MM.1S (cell line): Measurements from ENCODE around the gene C17orf78.
"Not testable (repeated sequence)": the region's sequence is repeated elsewhere in the genome, so short reads cannot be mapped to it uniquely, and the experiment has no call there.

Experiments used
- DNase-seq: peaks from one replicate; pipeline ENCODE4 v3.0.0-alpha.2; 2015
- H2AFZ ChIP-seq: fragments of 300-600 bp; sonication (generic); 2 replicates; pipeline ENCODE4 v1.6.0; 2016; ENCODE audit warnings: antibody characterized with exemption, low read length
- H3F3A ChIP-seq: fragments of 300-600 bp; sonication (generic); 2 replicates; pipeline ENCODE4 v1.6.1; 2016; ENCODE audit warnings: mild to moderate bottlenecking, antibody characterized with exemption, low read length, moderate library complexity, mixed read lengths; ENCODE audit not compliant: insufficient read depth
- H3K27ac ChIP-seq: fragments of 300-600 bp; sonication (generic); 2 replicates; pipeline ENCODE4 v1.5.1; 2016; ENCODE audit warnings: mild to moderate bottlenecking, low read length
- H3K27me3 ChIP-seq: fragments of 300-600 bp; sonication (generic); replicated peaks from 2 replicates; pipeline ENCODE4 v1.6.0; 2016; ENCODE audit warnings: low read length; ENCODE audit not compliant: insufficient read depth
- H3K36me3 ChIP-seq: fragments of 300-600 bp; sonication (generic); replicated peaks from 2 replicates; pipeline ENCODE4 v1.6.1; 2016; ENCODE audit warnings: mild to moderate bottlenecking, low read length, mixed read lengths; ENCODE audit not compliant: insufficient read depth
- H3K4me1 ChIP-seq: fragments of 300-600 bp; sonication (generic); 2 replicates; pipeline ENCODE4 v1.6.1; 2016; ENCODE audit warnings: low read length, mixed read lengths
- H3K4me2 ChIP-seq: fragments of 300-600 bp; sonication (generic); 2 replicates; pipeline ENCODE4 v1.6.0; 2016; ENCODE audit warnings: low read depth, low read length
- H3K4me3 ChIP-seq: fragments of 300-600 bp; sonication (generic); 2 replicates; pipeline ENCODE4 v1.5.1; 2016; ENCODE audit warnings: low read length, mixed read lengths
- H3K79me2 ChIP-seq: fragments of 300-600 bp; sonication (generic); 2 replicates; pipeline ENCODE4 v1.6.1; 2016; ENCODE audit warnings: mixed run types, low read length, mixed read lengths
- H3K9ac ChIP-seq: fragments of 300-600 bp; sonication (generic); 2 replicates; pipeline ENCODE4 v1.6.1; 2016; ENCODE audit warnings: low read length, mixed read lengths
- H3K9me2 ChIP-seq: fragments of 300-600 bp; sonication (generic); replicated peaks from 2 replicates; pipeline ENCODE4 v1.6.1; 2016; ENCODE audit warnings: mild to moderate bottlenecking, low read length, mixed read lengths; ENCODE audit not compliant: insufficient read depth
- H3K9me3 ChIP-seq: fragments of 300-600 bp; sonication (generic); replicated peaks from 2 replicates; pipeline ENCODE4 v1.6.1; 2016; ENCODE audit warnings: mild to moderate bottlenecking, low read length, mixed read lengths; ENCODE audit not compliant: insufficient read depth
- H4K20me1 ChIP-seq: fragments of 300-600 bp; sonication (generic); 2 replicates; pipeline ENCODE4 v1.6.1; 2016; ENCODE audit warnings: mild to moderate bottlenecking, low read length, moderate library complexity, mixed read lengths; ENCODE audit not compliant: insufficient read depth
- EZH2 ChIP-seq: fragments of 300-600 bp; sonication (generic); optimal IDR thresholded peaks from 2 replicates; pipeline ENCODE3; 2017; ENCODE audit warnings: low read depth, mild to moderate bottlenecking, antibody characterized with exemption, low read length, mixed read lengths
- EZH2phosphoT487 ChIP-seq: fragments of 300-600 bp; sonication (generic); IDR thresholded peaks from 2 replicates; pipeline ENCODE4 v1.6.1; 2018; ENCODE audit warnings: antibody characterized with exemption, low read length
- TF ChIP-seq, protein P1 (sequence below): fragments of 300-600 bp; sonication (generic); IDR thresholded peaks from 2 replicates; pipeline ENCODE4 v1.5.1; 2016; ENCODE audit warnings: antibody characterized with exemption, low read length, mixed read lengths

C17orf78 gene

DNA sequence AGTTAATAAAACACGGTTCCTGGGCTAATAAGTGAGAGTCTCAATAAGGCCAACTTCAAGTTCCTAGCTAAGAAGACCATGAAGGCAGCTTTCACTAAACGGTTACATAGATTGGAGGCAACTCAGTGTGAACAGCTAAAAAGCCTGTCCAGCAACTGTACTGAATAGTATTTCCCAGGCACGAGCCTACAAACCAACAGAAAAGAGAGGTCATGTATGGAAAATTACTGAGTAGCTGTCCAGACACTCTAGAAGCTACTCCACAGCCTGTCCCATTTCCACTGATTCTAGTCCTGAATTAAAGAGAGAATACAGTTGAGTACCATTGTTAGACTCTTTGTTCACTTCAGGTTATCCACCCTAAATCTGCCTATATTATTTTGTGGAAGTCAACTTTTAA is 36.5 kb upstream of the C17orf78 start:
- no peaks in the 10 kb centered on the region for H3K9me3 ChIP-seq
- no peaks in the 10 kb centered on the region for H4K20me1 ChIP-seq
- H3K4me1 ChIP-seq, result no peaks in the 10 kb centered on the region
- no peaks in the 10 kb centered on the region for H3F3A ChIP-seq
- H2AFZ ChIP-seq, result no peak overlapping the region
- H3K4me2 ChIP-seq, result no peak overlapping the region
- no peak overlapping the region for H3K9ac ChIP-seq
- DNase-seq, result no peak
- TF ChIP-seq EZH2, result no peak
- TF ChIP-seq EZH2phosphoT487, result no peak
- TF ChIP-seq, protein P1, sequence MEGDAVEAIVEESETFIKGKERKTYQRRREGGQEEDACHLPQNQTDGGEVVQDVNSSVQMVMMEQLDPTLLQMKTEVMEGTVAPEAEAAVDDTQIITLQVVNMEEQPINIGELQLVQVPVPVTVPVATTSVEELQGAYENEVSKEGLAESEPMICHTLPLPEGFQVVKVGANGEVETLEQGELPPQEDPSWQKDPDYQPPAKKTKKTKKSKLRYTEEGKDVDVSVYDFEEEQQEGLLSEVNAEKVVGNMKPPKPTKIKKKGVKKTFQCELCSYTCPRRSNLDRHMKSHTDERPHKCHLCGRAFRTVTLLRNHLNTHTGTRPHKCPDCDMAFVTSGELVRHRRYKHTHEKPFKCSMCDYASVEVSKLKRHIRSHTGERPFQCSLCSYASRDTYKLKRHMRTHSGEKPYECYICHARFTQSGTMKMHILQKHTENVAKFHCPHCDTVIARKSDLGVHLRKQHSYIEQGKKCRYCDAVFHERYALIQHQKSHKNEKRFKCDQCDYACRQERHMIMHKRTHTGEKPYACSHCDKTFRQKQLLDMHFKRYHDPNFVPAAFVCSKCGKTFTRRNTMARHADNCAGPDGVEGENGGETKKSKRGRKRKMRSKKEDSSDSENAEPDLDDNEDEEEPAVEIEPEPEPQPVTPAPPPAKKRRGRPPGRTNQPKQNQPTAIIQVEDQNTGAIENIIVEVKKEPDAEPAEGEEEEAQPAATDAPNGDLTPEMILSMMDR, result no peak
- peaks cover 10% of the 10 kb centered on the region; the same call in 1 of the 2 replicates for H3K79me2 ChIP-seq
- no peaks in the 10 kb centered on the region for H3K36me3 ChIP-seq
- no peak overlapping the region for H3K27ac ChIP-seq
- H3K4me3 ChIP-seq, result no peak overlapping the region
- H3K9me2 ChIP-seq, result no peaks in the 10 kb centered on the region
- H3K27me3 ChIP-seq, result no peaks in the 10 kb centered on the region

- Histone ChIP-seq H3F3A (no peaks in the 10 kb centered on the region), H3K4me3 (no peak overlapping the region), H3K36me3 (no peaks in the 10 kb centered on the region), H3K79me2 (peaks cover 11% of the 10 kb centered on the region; the same call in 1 of the 2 replicates), H3K4me2 (no peak overlapping the region), H2AFZ (no peak overlapping the region), H3K27ac (no peak overlapping the region), H3K9ac (no peak overlapping the region), H3K9me3 (no peaks in the 10 kb centered on the region), H3K4me1 (no peaks in the 10 kb centered on the region), H3K27me3 (no peaks in the 10 kb centered on the region), H3K9me2 (no peaks in the 10 kb centered on the region), H4K20me1 (no peaks in the 10 kb centered on the region)
- TF ChIP-seq, protein P1, result no peak
- no peak for TF ChIP-seq EZH2phosphoT487
- no peak for TF ChIP-seq EZH2
- DNase-seq, result no peak
Observed at GRCh38 chr17:37340804-37341203, 35.0 kb upstream of the C17orf78 start.

DNA sequence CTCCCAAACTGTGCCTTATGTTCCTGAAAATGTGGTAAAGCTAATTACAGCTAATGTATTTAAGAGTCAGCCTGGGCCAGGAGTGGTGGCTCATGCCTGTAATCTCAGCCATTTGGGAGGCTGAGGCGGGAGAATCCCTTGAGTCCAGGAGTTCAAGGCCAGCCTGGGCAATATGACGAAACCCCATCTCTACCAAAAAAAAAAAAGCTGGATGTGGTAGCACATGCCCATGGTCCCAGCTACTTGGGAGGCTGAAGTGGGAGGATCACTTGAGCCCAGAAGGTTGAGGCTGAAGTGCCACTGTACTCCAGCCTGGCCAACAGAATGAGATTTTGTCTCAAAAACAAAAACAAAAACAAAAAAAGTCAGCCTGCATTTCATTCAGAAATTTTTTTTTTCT is 33.2 kb upstream of the C17orf78 start:
- Histone ChIP-seq H3K27me3 (no peaks in the 10 kb centered on the region), H4K20me1 (no peaks in the 10 kb centered on the region), H3K9me3 (no peaks in the 10 kb centered on the region), H3K9ac (no peak overlapping the region), H3K36me3 (no peaks in the 10 kb centered on the region), H3F3A (no peaks in the 10 kb centered on the region), H3K4me1 (no peaks in the 10 kb centered on the region), H2AFZ (no peak overlapping the region), H3K4me3 (no peak overlapping the region), H3K27ac (no peak overlapping the region), H3K79me2 (peaks cover 20% of the 10 kb centered on the region), H3K9me2 (no peaks in the 10 kb centered on the region), H3K4me2 (no peak overlapping the region)
- DNase-seq, result no peak
- TF ChIP-seq EZH2phosphoT487 (no peak), EZH2 (no peak)
- TF ChIP-seq, protein P1, result no peak

DNA sequence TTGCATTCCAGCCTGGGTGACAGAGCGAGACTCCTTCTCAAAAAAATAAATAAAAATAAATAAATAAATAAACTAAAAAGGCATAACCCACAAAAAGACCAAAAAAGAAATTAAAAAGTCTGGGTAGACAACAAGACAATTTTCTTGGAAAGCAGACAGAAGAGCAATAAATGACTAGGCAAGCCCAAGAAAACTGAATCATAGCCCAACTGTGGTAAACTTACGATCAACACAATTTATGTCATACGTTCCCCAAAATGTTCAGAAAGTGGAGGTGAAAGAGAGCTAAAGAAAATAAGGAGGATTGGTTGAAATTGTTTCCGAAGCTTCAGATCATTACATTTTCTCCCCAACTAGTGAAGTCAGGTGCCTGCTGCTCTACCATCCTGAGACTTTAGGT is 31.3 kb upstream of the C17orf78 start:
- peaks cover 30% of the 10 kb centered on the region for H3K79me2 ChIP-seq
- H3K27me3 ChIP-seq, result no peaks in the 10 kb centered on the region
- H4K20me1 ChIP-seq, result no peaks in the 10 kb centered on the region
- H3K9me2 ChIP-seq, result no peaks in the 10 kb centered on the region
- TF ChIP-seq, protein P1, result no peak
- TF ChIP-seq EZH2, result no peak
- no peak for TF ChIP-seq EZH2phosphoT487
- H3K9me3 ChIP-seq, result no peaks in the 10 kb centered on the region
- H2AFZ ChIP-seq, result no peak overlapping the region
- H3F3A ChIP-seq, result no peaks in the 10 kb centered on the region
- no peaks in the 10 kb centered on the region for H3K36me3 ChIP-seq
- H3K4me3 ChIP-seq, result no peak overlapping the region
- H3K4me1 ChIP-seq, result no peaks in the 10 kb centered on the region
- no peak overlapping the region for H3K27ac ChIP-seq
- no peak for DNase-seq
- no peak overlapping the region for H3K4me2 ChIP-seq
- no peak overlapping the region for H3K9ac ChIP-seq

DNA sequence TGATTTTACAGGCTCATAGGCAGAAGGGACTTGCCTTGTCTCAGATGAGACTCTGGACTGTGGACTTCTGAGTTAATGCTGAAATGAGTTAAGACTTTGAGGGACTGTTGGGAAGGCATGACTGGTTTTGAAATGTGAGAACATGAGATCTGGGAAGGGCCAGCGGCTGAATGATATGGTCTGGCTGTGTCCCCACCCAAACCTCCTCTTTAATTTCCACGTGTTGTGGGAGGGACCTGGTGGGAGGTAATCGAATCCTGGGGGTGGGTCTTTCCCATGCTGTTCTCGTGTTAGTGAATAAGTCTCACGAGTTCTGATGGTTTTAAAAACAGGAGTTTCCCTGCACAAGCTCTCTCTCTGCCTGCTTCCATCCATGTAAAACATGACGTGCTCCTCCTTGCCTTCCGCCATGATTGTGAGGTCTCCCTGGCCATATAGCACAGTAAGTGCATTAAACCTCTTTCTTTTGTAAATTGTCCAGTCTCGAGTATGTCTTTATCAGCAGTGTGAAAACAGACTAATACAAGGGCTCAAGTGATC is 28.9 kb upstream of the C17orf78 start:
- not testable (repeated sequence) for H3F3A ChIP-seq, H2AFZ ChIP-seq, H3K9me3 ChIP-seq, H3K4me3 ChIP-seq, H3K27me3 ChIP-seq, H4K20me1 ChIP-seq, H3K27ac ChIP-seq, DNase-seq, H3K4me2 ChIP-seq, H3K4me1 ChIP-seq, H3K9ac ChIP-seq, H3K36me3 ChIP-seq, H3K9me2 ChIP-seq
- peaks cover 34% of the 10 kb centered on the region for H3K79me2 ChIP-seq
